ENCODE data around the gene ZNF850. TPM values are rescaled to one million over a fixed set of nuclear protein-coding genes. Genes with fewer than 3 reads are reported as not detected.

The ZNF850 gene
- total and polyA plus RNA-seq, 9 of the 15 experiments (the other 6 are each of a cell fraction or from before 2014, with no cell fraction given), result 1.2 to 13.0 (median 5.9) TPM

DNA sequence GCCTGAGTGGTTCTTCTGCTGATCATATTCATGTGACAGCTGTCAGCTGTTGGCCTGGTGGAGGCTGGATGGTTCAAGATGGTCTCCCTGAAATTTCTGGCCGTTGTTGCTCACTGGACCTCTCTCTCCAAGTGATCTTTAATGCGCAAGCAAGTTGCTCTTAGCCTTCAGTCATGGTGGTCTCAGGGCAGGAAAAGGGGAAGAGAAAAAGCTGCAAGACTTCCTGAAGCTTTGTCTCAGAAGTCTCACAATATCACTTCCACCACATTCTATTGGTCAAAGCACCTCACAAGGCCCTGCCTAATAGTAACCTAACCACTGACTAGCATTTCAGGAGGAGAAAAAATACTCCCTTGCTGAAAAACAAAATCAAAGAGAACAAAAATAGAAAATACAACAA, 86.8 kb downstream of the ZNF850 start:
- TF ChIP-seq EWSR1 (IDR thresholded peaks at IDR 0.05; ENCODE audit: borderline replicate concordance, low read depth, partially characterized antibody), result no peak

GRCh38 chr19:36679455-36679854, 93.2 kb downstream of the ZNF850 start:
- no peak for ATAC-seq
- Histone ChIP-seq H4K20me1 (replicated peaks; ENCODE audit: control insufficient read depth, insufficient read depth, low read length) (no peaks in the 10 kb centered on the region), H3K36me3 (ENCODE audit: control insufficient read depth, insufficient read depth, low read length) (no peaks in the 10 kb centered on the region), H3K4me3 (no peak overlapping the region), H3K4me2 (ENCODE audit: insufficient read depth, low read length) (no peak overlapping the region), H3K79me2 (ENCODE audit: control insufficient read depth, insufficient read depth, low read length) (no peaks in the 10 kb centered on the region), H3K27me3 (ENCODE audit: control insufficient read depth in 2 of 2, insufficient read depth in 2 of 2, low read length in 2 of 2) (no peaks in the 10 kb centered on the region), H3K9me3 (replicated peaks; ENCODE audit: control insufficient read depth, insufficient read depth, low read depth, low read length) (no peaks in the 10 kb centered on the region; the same call in 1 of the 2 replicates), H3K9ac (ENCODE audit: insufficient read depth in 1 of 2, low read depth in 2 of 2, low read length in 2 of 2) (no peak overlapping the region), H2AFZ (ENCODE audit: low read depth, low read length) (no peak overlapping the region), H3K9me1 (ENCODE audit: control insufficient read depth, insufficient read depth, low read length) (no peaks in the 10 kb centered on the region), H3K4me1 (replicated peaks in 1 of 2; ENCODE audit: control insufficient read depth in 2 of 2, insufficient read depth in 2 of 2, low read length in 2 of 2) (no peaks in the 10 kb centered on the region), H3K27ac (ENCODE audit: extremely low read depth, low read depth, low read length) (no peak overlapping the region)
- ChIA-PET CTCF (ENCODE audit: low intra/inter-chr PET ratio) (no interaction called here), POLR2A (no interaction called here)
- DNase-seq (ENCODE audit: extremely low read depth in 1 of 4, low spot score in 3 of 4), result no peak
- intact Hi-C loops (cut with micrococcal nuclease), result no loop called here
- TF ChIP-seq CAMTA2 (CRISPR knock-in tag; conservative IDR thresholded peaks at IDR 0.05) (no peak), CBFB (CRISPR knock-in tag; IDR thresholded peaks at IDR 0.05) (no peak), GMEB1 (CRISPR knock-in tag; IDR thresholded peaks at IDR 0.05) (no peak), MEF2A (IDR thresholded peaks at IDR 0.05; ENCODE audit: control insufficient read depth, low read depth, low read length) (no peak), POU5F1 (IDR thresholded peaks at IDR 0.05; ENCODE audit: borderline replicate concordance, low read depth, low read length, partially characterized antibody) (no peak), RBFOX2 (IDR thresholded peaks at IDR 0.05; ENCODE audit: low read depth, low read length) (no peak), ATF7 (IDR thresholded peaks at IDR 0.05) (no peak), ETV5 (CRISPR knock-in tag; IDR thresholded peaks at IDR 0.05; ENCODE audit: low read depth) (no peak), SUPT5H (IDR thresholded peaks at IDR 0.05) (no peak)
- FAIRE-seq, result no peak
- in situ Hi-C loops (cut with MboI), result no loop called here
- no TSS peak for BruUV-seq (replicated peaks)

More for the DNA sequence above, 86.8 kb downstream of the ZNF850 start:
- no peaks in the 10 kb centered on the region; the same call in 1 of the 2 replicates for H3K9me3 ChIP-seq (replicated peaks; ENCODE audit: control insufficient read depth, insufficient read depth, low read depth, low read length)
- FAIRE-seq, result no peak
- H2AFZ ChIP-seq (ENCODE audit: low read depth, low read length), result 0 out of 2 replicates have a peak overlapping the region, but pooled peaks have one; percentile 6
- no TSS peak for BruUV-seq (replicated peaks)
- H4K20me1 ChIP-seq (replicated peaks; ENCODE audit: control insufficient read depth, insufficient read depth, low read length), result no peaks in the 10 kb centered on the region
- ChIA-PET POLR2A (interaction anchor here (0.9 to 1.3 kb wide), 2 partner anchors 45 to 156 kb away, joined by 3 read pairs; no protein-coding TSS in a partner anchor), CTCF (ENCODE audit: low intra/inter-chr PET ratio) (no interaction called here)
- H3K79me2 ChIP-seq (ENCODE audit: control insufficient read depth, insufficient read depth, low read length), result peaks cover 19% of the 10 kb centered on the region
- peaks cover 3 to 7% of the 10 kb centered on the region in 2 experiments; a peak in 1 of 5 replicates for H3K4me1 ChIP-seq (replicated peaks in 1 of 2; ENCODE audit: control insufficient read depth in 2 of 2, insufficient read depth in 2 of 2, low read length in 2 of 2)
- no peak for ATAC-seq
- peak overlapping the region; percentile 93 for H3K4me2 ChIP-seq (ENCODE audit: insufficient read depth, low read length)
- H3K9me1 ChIP-seq (ENCODE audit: control insufficient read depth, insufficient read depth, low read length), result no peaks in the 10 kb centered on the region
- in situ Hi-C loops (cut with MboI) (no loop called here), intact Hi-C loops (cut with micrococcal nuclease) (no loop called here)
- 31% methylated on average over 2 of the region's 2 CpGs for WGBS (ENCODE audit: insufficient coverage, low coverage, missing lambda C conversion rate)
- H3K4me3 ChIP-seq, result no peak overlapping the region; the same call in 1 of the 2 replicates
- no peak overlapping the region for H3K9ac ChIP-seq (ENCODE audit: insufficient read depth in 1 of 2, low read depth in 2 of 2, low read length in 2 of 2)
- H3K27me3 ChIP-seq (ENCODE audit: control insufficient read depth in 2 of 2, insufficient read depth in 2 of 2, low read length in 2 of 2), result no peaks in the 10 kb centered on the region
- peaks cover 20% of the 10 kb centered on the region; the same call in 2 of the 3 replicates for H3K36me3 ChIP-seq (ENCODE audit: control insufficient read depth, insufficient read depth, low read length)
- DNase-seq (ENCODE audit: extremely low read depth in 1 of 4, low spot score in 3 of 4), result no peak
- no peak overlapping the region for H3K27ac ChIP-seq (ENCODE audit: extremely low read depth, low read depth, low read length)

Measured in K562 (cell line).